PFSK-1 (cell line): ENCODE data around the gene HNRNPM.

Experiments
- POLR2AphosphoS5 ChIP-seq: IDR thresholded peaks from 2 replicates; pipeline ENCODE4 v1.6.1; 2012; ENCODE audit warnings: low read depth, mild to moderate bottlenecking, control low read depth, low read length, moderate library complexity
- REST ChIP-seq, 2 experiments: IDR thresholded peaks; 2 replicates each; pipeline versions ENCODE4 v1.6.1 to v1.8.0; 2011 to 2012; ENCODE audit warnings: low read depth in 2 of 2, low read length in 2 of 2, control low read depth in 1 of 2, inconsistent platforms in 1 of 2, mild to moderate bottlenecking in 1 of 2, moderate library complexity in 1 of 2; ENCODE audit not compliant: insufficient read depth in 1 of 2
- SIN3A ChIP-seq: IDR thresholded peaks from 2 replicates; pipeline ENCODE4 v1.6.1; 2012; ENCODE audit warnings: mild to moderate bottlenecking, low read length, moderate library complexity, borderline replicate concordance; ENCODE audit not compliant: insufficient read depth
- TAF1 ChIP-seq: IDR thresholded peaks from 2 replicates; pipeline ENCODE4 v1.6.1; 2012; ENCODE audit warnings: low read length, control low read depth, borderline replicate concordance; ENCODE audit not compliant: insufficient read depth

DNA sequence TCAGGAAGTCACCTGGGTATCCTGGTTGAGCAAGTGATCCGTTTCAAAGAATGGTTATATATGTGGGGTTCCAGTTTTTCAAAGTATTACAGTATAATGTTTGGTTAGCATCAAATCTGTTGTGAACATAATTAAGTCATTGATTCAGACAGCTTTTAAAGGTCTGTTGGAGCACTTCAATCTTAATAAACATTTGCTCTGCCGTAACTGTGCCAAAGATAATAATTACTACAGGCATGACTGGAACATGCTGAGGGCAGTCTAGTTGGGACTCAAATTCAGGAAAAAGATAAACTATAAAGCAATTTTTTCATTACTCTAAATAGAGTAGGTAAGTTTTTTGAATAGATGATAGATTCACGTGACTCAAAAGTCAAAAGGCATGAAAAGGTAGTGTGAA, 23.3 kb downstream of the HNRNPM start:
- TF ChIP-seq REST (IDR thresholded peaks at IDR 0.05; ENCODE audit: insufficient read depth in 1 of 2, low read depth in 2 of 2, low read length in 2 of 2) (no peak), SIN3A (no peak), POLR2AphosphoS5 (no peak), TAF1 (no peak)
